NT2/D1 (cell line): ENCODE data around the gene PDCD2L.

ENCODE experiments used
- DNase-seq: peaks from one replicate; pipeline ENCODE4 v3.0.0-alpha.2; 2011; ENCODE audit warnings: low read depth, low spot score
- H3K27me3 ChIP-seq: 2 replicates; pipeline ENCODE4 v1.6.0; 2011; ENCODE audit warnings: mild to moderate bottlenecking; ENCODE audit not compliant: insufficient read length, insufficient read depth
- H3K36me3 ChIP-seq: 2 replicates; pipeline ENCODE4 v1.6.1; 2011; ENCODE audit warnings: mild to moderate bottlenecking, low read length, mixed read lengths; ENCODE audit not compliant: insufficient read depth, insufficient read length
- H3K4me1 ChIP-seq: 2 replicates; pipeline ENCODE4 v1.5.1; 2011; ENCODE audit not compliant: insufficient read depth, insufficient read length
- H3K4me3 ChIP-seq: 2 replicates; pipeline ENCODE4 v1.5.1; 2011; ENCODE audit warnings: low read depth; ENCODE audit not compliant: insufficient read length
- H3K9ac ChIP-seq: 2 replicates; pipeline ENCODE4 v1.6.0; 2011; ENCODE audit warnings: low read depth; ENCODE audit not compliant: insufficient read length
- H3K9me3 ChIP-seq: 2 replicates; pipeline ENCODE4 v1.5.1; 2011; ENCODE audit warnings: mild to moderate bottlenecking, low read length; ENCODE audit not compliant: insufficient read depth
- SUZ12 ChIP-seq: IDR thresholded peaks from 2 replicates; pipeline ENCODE4 v1.6.1; 2011; ENCODE audit not compliant: insufficient read length, insufficient read depth; ENCODE audit errors: extremely low read depth
- YY1 ChIP-seq: IDR thresholded peaks from 2 replicates; pipeline ENCODE4 v1.6.1; 2011; ENCODE audit not compliant: insufficient read length, insufficient read depth
- ZNF274 ChIP-seq: IDR thresholded peaks from 2 replicates; pipeline ENCODE4 v1.6.1; 2011; ENCODE audit warnings: mild to moderate bottlenecking, low read depth, low read length

PDCD2L gene, protein sequence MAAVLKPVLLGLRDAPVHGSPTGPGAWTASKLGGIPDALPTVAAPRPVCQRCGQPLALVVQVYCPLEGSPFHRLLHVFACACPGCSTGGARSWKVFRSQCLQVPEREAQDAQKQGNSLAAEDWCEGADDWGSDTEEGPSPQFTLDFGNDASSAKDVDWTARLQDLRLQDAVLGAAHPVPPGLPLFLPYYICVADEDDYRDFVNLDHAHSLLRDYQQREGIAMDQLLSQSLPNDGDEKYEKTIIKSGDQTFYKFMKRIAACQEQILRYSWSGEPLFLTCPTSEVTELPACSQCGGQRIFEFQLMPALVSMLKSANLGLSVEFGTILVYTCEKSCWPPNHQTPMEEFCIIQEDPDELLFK

DNA sequence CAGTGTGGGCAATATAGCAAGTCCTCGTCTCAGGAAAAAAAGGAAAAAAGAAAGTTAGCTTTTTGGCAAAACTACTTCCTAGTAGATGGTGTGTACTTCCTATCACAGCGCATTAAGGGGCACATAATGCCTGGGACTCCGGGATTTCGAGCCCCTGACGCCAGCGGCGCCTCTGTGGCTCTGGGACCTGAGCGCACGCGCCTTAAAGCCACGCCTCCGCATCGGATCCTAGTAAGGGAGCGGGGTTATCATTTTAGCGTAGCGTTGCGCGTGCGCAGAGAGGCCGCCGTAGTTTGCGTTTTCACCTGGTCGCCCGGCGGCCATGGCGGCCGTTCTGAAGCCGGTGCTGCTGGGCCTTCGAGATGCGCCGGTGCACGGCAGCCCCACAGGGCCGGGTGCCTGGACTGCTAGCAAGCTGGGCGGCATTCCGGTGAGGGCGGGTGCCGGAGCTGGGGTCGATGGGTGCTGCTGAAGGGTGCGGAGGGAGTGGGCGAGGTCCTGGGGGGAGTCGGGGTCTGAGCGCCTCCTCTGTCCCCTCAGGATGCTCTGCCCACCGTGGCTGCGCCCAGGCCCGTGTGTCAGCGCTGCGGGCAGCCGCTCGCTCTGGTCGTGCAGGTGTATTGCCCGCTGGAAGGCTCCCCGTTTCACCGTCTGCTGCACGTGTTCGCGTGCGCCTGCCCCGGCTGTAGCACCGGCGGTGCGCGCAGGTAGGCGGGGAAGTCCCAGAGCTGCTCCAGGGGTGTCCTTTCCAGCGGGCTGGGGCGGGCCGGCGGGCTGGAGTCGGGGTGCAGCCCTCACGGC is at the start of gene PDCD2L:
PDCD2L (plus strand) TSS at position 291 of the 801 bp plus-strand sequence; CDS start at position 323, 32 bp downstream.
- DNase-seq, result peak; percentile 77
- Histone ChIP-seq H3K36me3 (peaks cover 21% of the 10 kb centered on the region), H3K4me1 (no peaks in the 10 kb centered on the region), H3K9ac (peak within 1 kb of the TSS; percentile 91), H3K4me3 (peak within 1 kb of the TSS; percentile 97), H3K27me3 (no peaks in the 10 kb centered on the region), H3K9me3 (no peaks in the 10 kb centered on the region)
- no peak for TF ChIP-seq SUZ12
- peak; percentile 52 for TF ChIP-seq YY1

DNA sequence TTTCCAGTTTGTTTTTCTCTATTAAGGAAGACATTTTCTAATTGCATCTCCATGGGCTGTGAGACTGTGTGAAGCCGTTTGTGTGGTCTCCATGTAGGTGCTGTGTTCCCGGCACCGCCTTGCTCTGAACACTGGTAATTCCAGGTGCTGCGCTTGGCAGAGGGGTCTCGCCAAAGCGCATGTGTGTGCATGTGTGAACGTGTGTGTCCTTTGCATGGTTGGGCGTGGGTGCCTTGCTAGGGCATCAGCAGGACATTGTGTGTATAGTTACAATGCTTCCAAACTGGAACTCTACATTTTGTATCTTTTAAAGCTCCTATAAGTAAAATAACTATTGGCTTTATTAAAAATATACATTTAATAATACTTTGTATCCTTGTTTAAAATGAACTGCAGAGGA is 49.0 kb upstream of the PDCD2L start:
- TF ChIP-seq SUZ12, result no peak
- Histone ChIP-seq H3K4me3 (no peak overlapping the region), H3K36me3 (peaks cover 27% of the 10 kb centered on the region), H3K4me1 (peaks cover 3% of the 10 kb centered on the region), H3K9me3 (no peaks in the 10 kb centered on the region), H3K27me3 (no peaks in the 10 kb centered on the region), H3K9ac (no peak overlapping the region)
- DNase-seq, result no peak

DNA sequence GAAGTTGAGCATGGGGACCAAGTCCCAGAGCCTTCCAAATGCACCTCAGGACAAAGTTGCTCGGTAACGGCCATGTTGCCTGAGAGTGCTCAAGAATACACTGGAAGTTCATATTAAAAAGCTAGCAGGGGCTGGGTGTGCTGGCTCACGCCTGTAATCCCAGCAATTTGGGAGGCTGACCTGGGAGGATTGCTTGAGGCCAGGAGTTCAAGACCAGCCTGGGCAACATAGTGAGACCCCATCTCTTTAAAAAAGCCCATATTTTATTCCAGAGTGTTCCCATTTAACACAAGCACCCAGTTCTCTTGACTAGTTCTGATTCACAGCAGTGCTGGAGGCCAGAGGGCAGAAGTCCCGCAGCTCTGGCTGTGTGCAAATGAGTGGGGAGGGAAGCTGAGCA is 47.3 kb upstream of the PDCD2L start:
- Histone ChIP-seq H3K4me1 (peaks cover 3% of the 10 kb centered on the region), H3K9me3 (no peaks in the 10 kb centered on the region), H3K9ac (no peak overlapping the region), H3K36me3 (peaks cover 24% of the 10 kb centered on the region), H3K27me3 (no peaks in the 10 kb centered on the region), H3K4me3 (no peak overlapping the region)
- DNase-seq, result no peak
- TF ChIP-seq SUZ12, result no peak
- no peak for TF ChIP-seq YY1
- TF ChIP-seq ZNF274, result no peak

DNA sequence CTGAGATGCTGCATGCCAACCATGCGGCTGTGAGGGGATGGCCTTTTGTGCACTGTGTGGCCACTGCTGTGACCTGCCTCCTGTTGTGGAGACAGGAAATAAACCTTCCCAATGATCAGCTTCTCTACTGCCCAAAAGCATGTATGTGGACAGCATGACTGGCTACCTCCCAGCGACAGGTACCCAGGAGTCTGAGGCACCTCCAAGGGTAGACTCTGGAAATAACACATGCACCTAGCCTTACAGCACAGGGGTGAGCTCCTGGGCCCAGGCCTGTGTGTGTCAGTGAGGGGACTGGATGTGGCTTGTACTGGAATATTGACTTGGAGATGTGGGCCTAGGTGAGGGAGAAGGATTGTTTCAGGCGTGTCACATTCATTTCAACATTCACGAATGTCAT is 46.8 kb upstream of the PDCD2L start:
- H3K4me3 ChIP-seq, result no peak overlapping the region
- no peaks in the 10 kb centered on the region for H3K27me3 ChIP-seq
- peaks cover 3% of the 10 kb centered on the region for H3K4me1 ChIP-seq
- no peak overlapping the region for H3K9ac ChIP-seq
- peaks cover 24% of the 10 kb centered on the region for H3K36me3 ChIP-seq
- H3K9me3 ChIP-seq, result no peaks in the 10 kb centered on the region
- no peak for DNase-seq
- no peak for TF ChIP-seq ZNF274
- TF ChIP-seq SUZ12, result no peak
- no peak for TF ChIP-seq YY1

DNA sequence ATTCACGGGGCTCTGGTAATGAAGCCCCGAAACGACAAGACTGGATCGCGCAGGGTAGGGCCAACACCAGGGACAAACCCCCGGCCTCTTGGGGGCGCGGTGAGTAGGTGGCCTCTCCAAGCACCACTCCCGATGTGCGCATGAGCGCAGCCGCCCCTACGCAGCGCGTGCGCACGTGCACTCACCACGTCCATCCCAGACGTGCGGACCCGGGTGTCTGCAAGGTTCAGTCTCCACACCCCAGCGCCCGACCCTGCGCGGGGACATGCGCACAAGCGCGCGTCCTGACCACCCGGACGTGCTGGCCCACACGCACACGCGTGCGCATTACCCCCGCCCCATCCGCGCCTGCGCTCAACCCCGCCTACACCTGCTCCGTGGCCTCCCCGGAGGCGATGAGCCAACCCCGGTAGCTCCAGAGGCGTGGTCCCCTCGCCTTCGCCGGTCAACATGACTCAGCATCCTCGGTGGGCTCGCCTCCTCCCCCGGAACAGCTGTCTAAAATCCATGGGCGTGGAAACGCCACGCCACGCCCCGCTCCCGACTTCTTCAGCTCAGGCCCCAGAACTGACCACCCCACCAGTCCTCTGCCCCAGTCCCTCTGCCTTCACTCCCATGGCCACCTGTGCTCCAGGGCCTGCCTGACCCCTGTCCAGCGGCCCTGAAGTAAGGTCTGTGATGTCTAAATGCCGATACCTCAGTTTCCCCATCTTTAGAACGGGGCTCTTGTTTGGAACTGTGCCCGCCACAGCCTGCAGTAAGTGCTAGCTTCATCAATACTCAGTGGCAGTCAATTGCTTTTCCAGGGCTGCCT is 44.9 kb upstream of the PDCD2L start:
- no peak for TF ChIP-seq ZNF274
- no peak for TF ChIP-seq YY1
- no peak for TF ChIP-seq SUZ12
- DNase-seq, result peak; percentile 82
- H3K27me3 ChIP-seq, result no peaks in the 10 kb centered on the region
- peak overlapping the region; percentile 41 for H3K4me3 ChIP-seq
- H3K9ac ChIP-seq, result peak overlapping the region; percentile 62
- H3K36me3 ChIP-seq, result peaks cover 12% of the 10 kb centered on the region
- H3K9me3 ChIP-seq, result no peaks in the 10 kb centered on the region
- H3K4me1 ChIP-seq, result peaks cover 3% of the 10 kb centered on the region

DNA sequence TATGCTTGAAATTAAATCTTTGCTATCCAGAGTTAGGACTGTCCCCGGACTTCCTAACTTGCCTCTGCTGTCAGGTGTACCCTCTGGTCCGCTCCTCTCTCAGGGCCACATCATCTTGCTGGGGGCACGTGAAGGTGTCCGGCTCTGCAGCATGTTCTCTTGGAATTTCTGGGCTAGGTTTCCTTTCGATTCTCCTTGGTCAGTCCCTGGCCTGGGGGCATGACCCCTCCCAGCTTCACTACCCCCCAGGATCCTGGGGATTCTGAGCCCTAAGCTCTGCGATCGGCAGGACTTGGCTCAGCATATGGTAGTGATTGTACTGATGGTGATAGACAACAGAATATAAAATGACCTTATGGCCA is 44.3 kb upstream of the PDCD2L start:
- Histone ChIP-seq H3K36me3 (peaks cover 8% of the 10 kb centered on the region), H3K27me3 (no peaks in the 10 kb centered on the region), H3K9me3 (no peaks in the 10 kb centered on the region), H3K4me3 (peak overlapping the region; percentile 41), H3K9ac (peak overlapping the region; percentile 62), H3K4me1 (peaks cover 3% of the 10 kb centered on the region)
- TF ChIP-seq ZNF274 (no peak), YY1 (no peak), SUZ12 (no peak)
- no peak for DNase-seq

DNA sequence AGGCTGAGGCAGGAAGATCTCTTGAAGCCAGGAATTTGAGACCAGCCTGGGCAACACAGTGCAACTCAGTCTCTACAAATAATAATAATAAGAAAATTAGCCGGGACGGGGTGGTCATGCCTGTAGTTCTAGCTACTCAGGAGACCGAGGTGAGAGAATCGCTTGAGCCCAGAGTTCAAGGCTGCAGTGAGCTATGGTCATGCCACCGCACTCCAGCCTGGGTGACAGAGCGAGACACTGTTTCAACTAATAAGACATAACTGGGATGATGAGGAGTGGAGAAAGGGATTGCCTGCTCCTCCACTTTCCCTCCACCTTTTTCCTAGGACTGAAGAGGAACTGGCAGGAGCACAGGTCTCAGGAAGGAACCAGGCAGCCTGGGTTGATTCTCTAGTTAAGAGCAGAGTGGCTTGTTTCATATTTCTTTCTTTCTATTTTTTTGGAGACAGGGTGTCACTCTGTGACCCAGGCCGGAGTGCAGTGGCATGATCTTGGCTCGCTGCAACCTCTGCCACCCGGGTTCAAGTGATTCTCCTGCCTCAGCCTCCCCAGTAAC is 43.8 kb upstream of the PDCD2L start:
- DNase-seq, result no peak
- no peak overlapping the region for H3K4me3 ChIP-seq
- H3K27me3 ChIP-seq, result peaks cover 1% of the 10 kb centered on the region
- H3K4me1 ChIP-seq, result peaks cover 3% of the 10 kb centered on the region
- H3K9ac ChIP-seq, result no peak overlapping the region
- no peaks in the 10 kb centered on the region for H3K9me3 ChIP-seq
- TF ChIP-seq ZNF274 (no peak), SUZ12 (no peak), YY1 (no peak)
- H3K36me3 ChIP-seq, result peaks cover 5% of the 10 kb centered on the region
